Caki2 (cell line): ENCODE results near the gene CCDC85C. TPM values are rescaled to one million over a fixed set of nuclear protein-coding genes. Genes with fewer than 3 reads are reported as not detected.

Experiments used
- DNase-seq: peaks from one replicate; pipeline ENCODE4 v3.0.0-alpha.2; 2015; ENCODE audit warnings: low read depth
- in situ Hi-C: cut with HindIII; loops from 2 replicates; pipeline ENCODE4 v1.10.0; 2016; ENCODE audit warnings: low sequenced_read_pairs, low pct_unique_long_range_greater_than_20kb, mixed read lengths
- total RNA-seq: library from RNA; depleted of rRNA; stranded (reverse); fragments of >200 nt; shearing (Covaris generic); gene quantifications from 2 replicates; pipeline ENCODE4 v1.2.3, GENCODE V29; 2014; ENCODE audit warnings: low replicate concordance

Gene CCDC85C
- total RNA-seq, 1 experiment from 2014 or later: 21.6 TPM

DNA sequence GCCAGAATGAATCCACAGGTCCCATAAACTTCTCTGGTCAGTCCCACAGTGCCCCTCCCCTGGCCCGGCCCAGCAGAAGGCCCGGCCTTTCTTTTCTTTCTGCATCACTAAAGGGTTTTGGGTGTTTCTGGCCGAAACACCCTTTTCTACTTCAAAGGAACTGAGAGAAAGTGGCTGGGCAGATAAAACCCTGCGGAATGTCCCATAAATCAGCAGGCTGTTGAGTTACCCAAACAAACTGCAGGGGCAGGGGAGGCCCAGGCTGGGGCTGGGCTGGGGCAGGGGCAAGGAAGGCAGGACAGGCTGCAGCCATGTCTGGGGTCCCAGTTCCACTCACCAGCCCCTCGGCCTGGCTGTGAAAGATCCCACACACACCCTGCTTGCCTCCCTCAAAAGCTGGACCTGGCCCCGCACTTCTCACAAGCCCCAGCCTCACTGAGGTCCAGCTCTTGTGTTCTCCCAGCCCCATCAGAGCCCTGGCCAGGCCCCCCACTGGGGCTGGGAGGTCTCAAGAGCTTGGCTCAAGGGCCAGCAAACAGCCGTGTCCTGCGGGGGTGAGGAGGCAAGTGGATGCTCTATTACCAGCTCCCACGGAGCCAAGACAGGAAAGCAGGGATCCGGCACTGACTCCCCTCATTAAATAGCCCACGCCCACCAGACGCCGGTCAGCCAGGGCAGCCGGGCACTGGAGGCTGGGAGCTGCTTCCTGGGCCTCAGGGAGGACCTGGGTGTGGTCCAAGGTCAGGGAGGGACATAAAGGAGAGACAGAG is 80.9 kb downstream of the CCDC85C start:
- in situ Hi-C loops: no loop called here
- no peak for DNase-seq

GRCh38 chr14:99522457-99522891 is 81.5 kb downstream of the CCDC85C start:
- no peak for DNase-seq
- in situ Hi-C loops: no loop called here

DNA sequence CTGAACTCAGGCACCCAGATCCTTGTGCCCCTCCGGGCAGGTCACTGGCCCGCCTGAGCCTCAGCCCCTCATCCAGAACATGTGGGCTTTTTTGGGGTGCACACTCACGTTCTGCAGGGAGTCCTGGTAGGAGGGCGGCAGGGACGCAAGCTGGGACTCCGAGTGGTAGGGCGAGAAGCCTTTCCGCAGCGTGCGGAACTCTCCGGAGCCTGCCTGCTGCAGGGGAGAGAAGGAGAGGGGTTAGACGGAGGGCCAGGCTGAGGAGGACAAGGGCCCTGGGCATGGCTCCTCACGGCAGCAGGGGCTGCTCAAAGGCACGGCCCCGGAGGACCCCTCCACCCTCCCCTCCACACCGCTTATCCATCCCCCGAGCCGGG is 82.0 kb downstream of the CCDC85C start:
- DNase-seq: no peak
- in situ Hi-C loops: no loop called here

GRCh38 chr14:99521176-99522024 is 82.6 kb downstream of the CCDC85C start:
- no peak for DNase-seq
- in situ Hi-C loops: no loop called here

- in situ Hi-C loops: no loop called here
- no peak for DNase-seq
Observed at GRCh38 chr14:99520571-99521081, 83.4 kb downstream of the CCDC85C start.

DNA sequence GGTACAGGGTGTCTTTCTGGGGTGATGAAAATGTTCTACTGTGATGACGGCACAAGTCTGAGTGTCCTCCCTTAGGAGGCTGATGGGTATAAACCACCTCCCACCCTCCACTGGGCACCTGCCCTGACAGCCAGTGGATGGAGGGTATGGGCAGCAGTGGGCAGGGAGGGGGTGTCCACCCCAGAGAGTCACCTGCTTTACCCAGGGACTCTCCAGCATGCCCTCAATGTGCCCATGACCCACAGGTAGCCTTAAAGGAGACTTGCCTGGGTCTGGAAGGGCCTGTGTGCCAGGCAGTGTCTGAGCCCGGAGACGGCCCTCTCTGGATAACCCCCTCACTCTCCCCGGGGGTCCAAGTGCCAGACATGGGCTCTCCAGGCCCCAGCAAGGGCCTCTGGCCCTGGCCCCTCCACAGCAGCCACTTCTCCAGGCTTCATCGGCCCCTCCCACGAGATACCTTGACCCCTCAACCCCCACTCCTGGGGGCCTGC is 84.0 kb downstream of the CCDC85C start:
- DNase-seq: no peak
- in situ Hi-C loops: no loop called here

- in situ Hi-C loops: no loop called here
- no peak for DNase-seq
Observed at GRCh38 chr14:99519347-99519881, 84.6 kb downstream of the CCDC85C start.

DNA sequence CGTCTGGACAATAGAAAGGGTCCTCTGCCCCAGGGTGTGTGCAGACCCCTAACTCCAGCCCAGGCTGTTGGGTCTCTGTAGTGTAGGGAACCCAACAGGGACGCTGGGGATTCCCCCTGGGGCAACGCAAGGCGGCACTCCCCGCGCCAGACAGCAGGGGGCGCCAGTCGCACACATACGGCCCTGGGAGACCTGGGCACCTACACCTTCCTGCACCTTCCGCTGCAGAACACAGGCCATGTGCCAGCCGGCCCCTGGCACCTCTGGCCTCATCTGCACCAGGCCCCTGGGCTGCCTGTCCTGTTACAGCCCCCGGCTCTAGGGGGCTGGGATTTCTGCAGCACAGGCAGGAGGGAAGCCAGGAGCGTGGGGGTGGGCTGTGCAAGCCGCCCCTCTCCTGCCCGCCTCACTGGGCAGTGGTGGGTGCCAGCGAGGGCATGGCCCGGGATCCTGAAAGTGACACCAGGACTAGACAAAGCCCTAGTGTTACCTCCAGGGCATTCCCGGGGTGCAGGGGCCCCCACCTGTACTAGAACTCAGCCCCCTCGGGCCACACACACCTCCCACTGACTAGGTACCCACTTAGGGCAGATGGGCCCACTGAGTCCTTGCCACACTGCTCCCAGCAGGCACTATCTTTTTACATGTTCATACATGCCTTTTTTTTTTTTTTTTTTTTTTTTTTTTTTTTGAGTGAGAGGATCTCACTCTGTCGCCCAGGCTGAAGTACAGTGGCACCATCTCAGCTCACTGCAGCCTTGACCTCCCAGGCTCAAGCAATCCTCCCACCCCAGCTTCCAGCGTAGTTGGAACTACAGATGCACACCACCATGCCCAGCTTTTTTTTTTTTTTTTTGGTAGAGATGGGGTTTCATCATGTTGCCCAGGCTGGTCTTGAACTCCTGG is 85.3 kb downstream of the CCDC85C start:
- DNase-seq: peak; percentile 44
- in situ Hi-C loops: no loop called here

- in situ Hi-C loops: no loop called here
- DNase-seq: no peak
Observed at GRCh38 chr14:99517643-99518381, 86.2 kb downstream of the CCDC85C start.

DNA sequence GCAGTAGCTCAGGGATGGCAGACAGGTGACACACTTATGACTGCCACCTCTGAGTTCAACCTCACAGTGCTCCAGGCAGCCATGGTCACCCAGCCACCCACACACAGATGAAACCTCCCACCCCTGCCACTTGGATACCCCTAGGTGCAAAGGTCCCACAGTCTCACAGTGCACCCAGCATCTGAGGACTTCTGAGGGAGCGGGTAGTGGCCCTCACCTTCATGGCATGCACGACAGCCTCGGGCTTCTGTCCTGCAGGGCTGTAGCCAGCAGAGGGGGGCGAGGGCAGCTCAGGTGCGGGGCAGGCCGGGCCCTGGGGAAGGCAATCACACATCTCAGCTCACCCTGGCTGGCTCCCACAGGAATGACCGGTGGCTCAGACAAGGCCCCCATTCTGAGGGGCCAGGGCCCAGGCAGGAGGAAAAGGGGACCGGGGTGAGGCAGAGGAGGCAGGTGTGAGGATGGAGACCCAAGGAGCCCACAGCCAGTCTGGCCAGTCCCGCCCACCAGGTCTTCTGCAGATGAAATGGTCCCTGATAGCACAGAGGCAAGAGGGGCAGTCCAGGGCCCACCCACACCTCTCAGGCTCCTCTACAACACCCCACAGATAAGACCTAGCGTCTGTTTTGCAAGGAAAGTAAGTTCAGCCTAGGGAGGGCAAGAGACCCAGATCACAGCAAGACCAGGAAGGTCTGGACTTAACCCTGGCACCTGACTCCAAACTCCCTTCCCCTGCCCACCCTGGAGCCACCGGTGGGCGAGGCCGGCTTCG is 87.0 kb downstream of the CCDC85C start:
- DNase-seq: no peak
- in situ Hi-C loops: no loop called here

DNA sequence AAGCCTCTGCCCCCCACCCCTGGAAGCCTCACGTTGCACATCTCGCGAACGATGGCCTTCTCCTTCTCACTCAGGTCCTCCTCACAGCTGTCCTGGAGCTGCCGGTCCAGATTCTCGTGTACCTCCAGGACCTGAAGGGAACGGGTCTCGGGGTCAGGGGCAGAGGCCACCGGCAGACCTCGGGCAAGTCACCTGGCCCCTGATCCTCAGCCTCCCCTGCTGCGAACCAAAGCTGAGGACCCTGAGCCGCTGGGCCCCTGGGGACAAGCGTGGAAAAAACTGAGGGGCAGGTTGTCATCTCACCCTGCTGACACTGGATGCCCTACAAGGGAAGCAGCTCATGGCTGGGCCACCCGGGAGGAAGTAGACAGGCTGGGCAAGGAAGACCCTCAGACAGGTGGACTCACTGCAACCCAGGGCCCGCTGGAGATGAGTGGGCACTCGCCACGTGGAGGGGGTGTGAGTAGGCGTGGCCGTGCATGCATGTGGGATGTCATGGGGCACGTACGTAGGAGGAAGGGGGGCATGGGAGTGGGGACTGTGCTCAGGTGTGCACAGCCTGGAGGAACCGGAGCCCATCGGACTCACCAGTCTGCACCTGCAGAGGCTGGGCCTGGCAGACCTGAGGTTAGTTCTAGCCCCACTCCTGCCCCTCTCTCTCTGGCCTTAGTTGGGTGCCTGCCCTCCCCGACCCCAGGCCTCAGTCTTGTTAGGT is 87.7 kb downstream of the CCDC85C start:
- in situ Hi-C loops: no loop called here
- no peak for DNase-seq

GRCh38 chr14:99515301-99516155 is 88.5 kb downstream of the CCDC85C start:
- in situ Hi-C loops: no loop called here

DNA sequence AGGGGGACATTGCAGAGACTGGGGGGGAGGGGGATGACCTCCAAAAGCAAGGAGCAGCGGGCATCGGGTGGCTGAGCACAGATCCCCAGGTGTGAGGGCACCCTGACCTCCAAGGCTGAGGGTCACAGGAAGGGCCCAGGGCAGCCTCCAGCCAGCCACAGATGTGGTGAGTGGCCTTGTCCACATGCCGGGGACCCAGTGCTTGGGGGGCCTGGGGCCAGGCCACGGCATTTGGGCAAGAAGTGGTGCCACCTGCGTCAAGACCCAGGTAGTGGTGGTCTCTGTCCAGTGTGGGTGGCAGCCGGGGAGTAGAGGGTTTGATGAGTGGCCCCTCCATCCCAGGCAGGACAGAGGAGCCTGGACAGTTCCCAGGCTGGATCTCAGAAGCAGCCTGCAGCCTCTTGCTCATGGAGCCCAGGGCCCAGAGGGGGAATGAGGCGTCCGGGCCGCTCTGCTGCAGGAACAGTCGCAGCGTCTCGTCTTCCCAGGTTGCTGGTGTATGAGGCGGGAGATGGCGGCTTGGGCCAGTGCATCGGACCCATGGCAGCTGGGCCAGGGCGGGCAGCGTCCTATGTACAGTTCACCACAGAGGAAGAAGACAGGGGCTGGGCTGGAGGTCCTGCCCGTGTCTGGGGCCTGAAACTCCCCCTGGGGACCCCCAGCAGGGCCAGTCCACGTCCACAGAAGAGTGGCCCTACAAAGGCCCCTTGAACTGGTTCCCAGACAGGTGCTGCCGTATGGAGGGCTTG is 89.3 kb downstream of the CCDC85C start:
- in situ Hi-C loops: no loop called here
- DNase-seq: no peak

More at GRCh38 chr14:99515301-99516155, 88.5 kb downstream of the CCDC85C start:
- no peak for DNase-seq

DNA sequence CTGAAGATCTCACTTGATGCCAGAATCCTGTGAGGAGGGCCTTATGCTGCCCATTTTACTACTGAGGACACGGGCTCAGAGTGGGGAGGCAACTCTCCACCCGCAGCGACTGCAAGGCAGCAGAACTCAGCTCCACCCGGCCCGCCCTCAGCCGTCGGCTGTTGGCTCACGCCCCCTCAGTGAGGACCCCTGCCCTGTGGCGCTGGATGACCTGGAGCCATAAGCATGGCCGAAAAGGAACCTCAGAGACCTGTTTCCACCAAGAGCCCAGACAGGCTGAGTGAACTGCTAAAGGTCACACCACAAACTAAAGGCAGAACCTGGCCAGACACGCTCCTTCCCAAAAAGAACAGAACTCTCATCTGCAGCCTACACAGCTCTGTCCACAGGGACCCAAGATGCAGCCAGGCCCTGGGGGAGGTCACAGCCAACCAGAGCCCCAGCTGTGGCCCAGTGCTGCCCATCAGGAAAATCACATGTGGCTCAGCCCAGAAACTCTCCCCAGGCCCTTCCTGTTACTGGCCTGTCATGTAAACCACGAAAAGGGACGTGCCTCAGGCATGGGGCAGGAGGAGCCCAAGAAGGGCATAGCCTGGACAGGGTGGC is 90.0 kb downstream of the CCDC85C start:
- in situ Hi-C loops: no loop called here
- no peak for DNase-seq
